ENCODE measurements around the gene APBB2.

The APBB2 gene

GRCh38 chr4:41132055-41132683, 82.2 kb downstream of the APBB2 start:
- DNase-seq = no peak

- no peak for DNase-seq
Measured at GRCh38 chr4:41129936-41130440, 84.4 kb downstream of the APBB2 start.

- no peak for DNase-seq
Measured at GRCh38 chr4:41129128-41129754, 85.1 kb downstream of the APBB2 start.

- no peak for DNase-seq
Measured at GRCh38 chr4:41125558-41126311, 88.6 kb downstream of the APBB2 start.

- no peak for DNase-seq
Measured at GRCh38 chr4:41124916-41125548, 89.3 kb downstream of the APBB2 start.

- DNase-seq = no peak
Measured at GRCh38 chr4:41122775-41123174, 91.6 kb downstream of the APBB2 start.

- DNase-seq = no peak
Measured at GRCh38 chr4:41122309-41122708, 92.0 kb downstream of the APBB2 start.

- no peak for DNase-seq
Measured at GRCh38 chr4:41121906-41122305, 92.4 kb downstream of the APBB2 start.

- DNase-seq = no peak
Measured at GRCh38 chr4:41120297-41121217, 93.8 kb downstream of the APBB2 start.

GRCh38 chr4:41119867-41120295, 94.5 kb downstream of the APBB2 start:
- no peak for DNase-seq

- no peak for DNase-seq
Measured at GRCh38 chr4:41111791-41112190, 102.6 kb downstream of the APBB2 start.

GRCh38 chr4:41110050-41110449, 104.3 kb downstream of the APBB2 start:
- DNase-seq = no peak

- DNase-seq = no peak
Measured at GRCh38 chr4:41108481-41108880, 105.9 kb downstream of the APBB2 start.

GRCh38 chr4:41106694-41107419, 107.5 kb downstream of the APBB2 start:
- DNase-seq = no peak

GRCh38 chr4:41106081-41106480, 108.3 kb downstream of the APBB2 start:
- DNase-seq = no peak

GRCh38 chr4:41104155-41104554, 110.2 kb downstream of the APBB2 start:
- DNase-seq = no peak

- DNase-seq = no peak
Measured at GRCh38 chr4:41103657-41104056, 110.7 kb downstream of the APBB2 start.

GRCh38 chr4:41102414-41103092, 111.8 kb downstream of the APBB2 start:
- DNase-seq = no peak

GRCh38 chr4:41098093-41099048, 116.0 kb downstream of the APBB2 start:
- DNase-seq = no peak

- DNase-seq = no peak
Measured at GRCh38 chr4:41095973-41096372, 118.4 kb downstream of the APBB2 start.
